A549 (cell line): ENCODE data around the gene EDEM1. TPM values are rescaled to one million over a fixed set of nuclear protein-coding genes. Genes with fewer than 3 reads are reported as not detected.

Experiments used
- ATAC-seq, 2 experiments: fragments of 200-7000 bp in 1 of 2; fragments of >200 bp in 1 of 2; cut with Nextera tagmentation in 1 of 2; cut with Tn5 transposase in 1 of 2; 3 replicates each; pipeline versions ENCODE4 v1.8.0 to v1.9.1; 2018 to 2020; ENCODE audit warnings: mild to moderate bottlenecking in 1 of 2, moderate library complexity in 1 of 2
- CTCF ChIA-PET: fragments of 300-600 bp; sonication (Branson Sonifier 250); formaldehyde crosslinking; extraction: SDS; loops from one replicate; lab custom pipeline; 2021; ENCODE audit warnings: antibody characterized with exemption, inconsistent platforms; lab: Yijun Ruan, JAX
- POLR2A ChIA-PET: fragments of 350-600 bp; formaldehyde crosslinking; extraction: SDS; loops from one replicate; lab custom pipeline; 2021; ENCODE audit warnings: antibody characterized with exemption, inconsistent platforms; lab: Yijun Ruan, JAX
- DNase-seq, 2 experiments: peaks; one replicate each; pipeline versions ENCODE4 v3.0.0 to v3.0.0-alpha.2; 2011 to 2016; ENCODE audit warnings: low read depth in 1 of 2, low spot score in 1 of 2
- FAIRE-seq: peaks from 2 replicates; lab custom pipeline; 2011; peaks lifted over from hg19 to GRCh38; lab: Jason Lieb, UNC
- H3K27ac ChIP-seq, 2 experiments: fragments of >200 bp; sonication (Bioruptor Twin); formaldehyde crosslinking; 3 replicates each; pipeline ENCODE4 v1.5.1; 2016 to 2017
- H3K4me1 ChIP-seq: fragments of >200 bp; sonication (Bioruptor Twin); formaldehyde crosslinking; 3 replicates; pipeline ENCODE4 v1.6.1; 2016
- H3K4me2 ChIP-seq: fragments of >200 bp; sonication (Bioruptor Twin); formaldehyde crosslinking; 3 replicates; pipeline ENCODE4 v1.6.1; 2016
- H3K4me3 ChIP-seq: fragments of >200 bp; sonication (Bioruptor Twin); formaldehyde crosslinking; 3 replicates; pipeline ENCODE4 v1.5.1; 2016
- H3K9me3 ChIP-seq: fragments of >200 bp; sonication (Bioruptor Twin); formaldehyde crosslinking; 3 replicates; pipeline ENCODE4 v1.6.1; 2016
- BHLHE40 ChIP-seq: IDR thresholded peaks from 2 replicates; pipeline ENCODE4 v1.6.1; 2012; ENCODE audit warnings: low read depth, low read length, inconsistent platforms
- CBX2 ChIP-seq: fragments of 200-600 bp; sonication (generic); IDR thresholded peaks from 2 replicates; pipeline ENCODE4 v1.6.1; 2016; ENCODE audit warnings: low read depth, mild to moderate bottlenecking, borderline replicate concordance
- CBX8 ChIP-seq: fragments of 200-600 bp; sonication (generic); IDR thresholded peaks from 2 replicates; pipeline ENCODE4 v1.6.1; 2016
- CHD2 ChIP-seq: fragments of 150-350 bp; IDR thresholded peaks from 2 replicates; pipeline ENCODE4 v1.6.1; 2014; ENCODE audit warnings: low read length; ENCODE audit not compliant: partially characterized antibody
- CHD4 ChIP-seq: fragments of 200-600 bp; sonication (generic); IDR thresholded peaks from 2 replicates; pipeline ENCODE4 v1.6.1; 2016; ENCODE audit warnings: antibody characterized with exemption, mild to moderate bottlenecking, borderline replicate concordance
- E2F6 ChIP-seq: IDR thresholded peaks from 2 replicates; pipeline ENCODE4 v1.6.1; 2012; ENCODE audit warnings: low read depth, borderline replicate concordance
- EHMT2 ChIP-seq: fragments of 200-600 bp; sonication (generic); IDR thresholded peaks from 2 replicates; pipeline ENCODE4 v1.6.1; 2016; ENCODE audit warnings: antibody characterized with exemption, low read depth, mild to moderate bottlenecking, moderate library complexity
- EP300 ChIP-seq, 2 experiments: fragments of >200 bp; sonication (Bioruptor Twin); formaldehyde crosslinking; IDR thresholded peaks; 2 replicates in 1 of 2; 3 replicates in 1 of 2; pipeline ENCODE4 v1.6.1; 2016 to 2017
- ESRRA ChIP-seq: fragments of 150-350 bp; IDR thresholded peaks from 2 replicates; pipeline ENCODE4 v1.6.1; 2014; ENCODE audit warnings: mild to moderate bottlenecking, low read length, borderline replicate concordance
- FOSB ChIP-seq: fragments of 250-450 bp; sonication (Bioruptor Pico); IDR thresholded peaks from 2 replicates; pipeline ENCODE4 v1.5.0; 2020; ENCODE audit warnings: mild to moderate bottlenecking, moderate library complexity
- FOSL2 ChIP-seq, 2 experiments: fragments of 450-650 bp in 1 of 2; fragments of >200 bp in 1 of 2; sonication (Bioruptor Twin) in 1 of 2; formaldehyde crosslinking; IDR thresholded peaks; 2 replicates each; pipeline versions ENCODE4 v1.5.0 to v1.6.1; 2016 to 2020; ENCODE audit warnings: mild to moderate bottlenecking in 1 of 2, moderate library complexity in 1 of 2
- FOXS1 ChIP-seq: fragments of 250-450 bp; sonication (Bioruptor Pico); IDR thresholded peaks from 2 replicates; pipeline ENCODE4 v1.5.0; 2020; ENCODE audit warnings: mild to moderate bottlenecking, moderate library complexity
- GATA3 ChIP-seq: IDR thresholded peaks from 2 replicates; pipeline ENCODE4 v1.6.1; 2012; ENCODE audit warnings: borderline replicate concordance
- HOXB5 ChIP-seq: fragments of 250-450 bp; sonication (Bioruptor Pico); IDR thresholded peaks from 2 replicates; pipeline ENCODE4 v1.5.0; 2020; ENCODE audit warnings: mild to moderate bottlenecking, moderate library complexity
- MYC ChIP-seq: IDR thresholded peaks from 2 replicates; pipeline ENCODE4 v1.6.1; 2012; ENCODE audit warnings: mild to moderate bottlenecking, inconsistent platforms, low read length, improper control_type of control experiment, borderline replicate concordance
- NPAS2 ChIP-seq: fragments of 250-450 bp; sonication (Bioruptor Pico); IDR thresholded peaks from 2 replicates; pipeline ENCODE4 v1.8.0; 2022; ENCODE audit warnings: mild to moderate bottlenecking, moderate library complexity, borderline replicate concordance
- PHF8 ChIP-seq: fragments of 200-600 bp; sonication (generic); IDR thresholded peaks from 2 replicates; pipeline ENCODE4 v1.6.1; 2016; ENCODE audit warnings: low read depth, mild to moderate bottlenecking, antibody characterized with exemption, moderate library complexity, borderline replicate concordance
- POLR2AphosphoS2 ChIP-seq: conservative IDR thresholded peaks from 2 replicates; pipeline ENCODE4 v1.6.1; 2012; ENCODE audit warnings: low read length, improper control_type of control experiment, inconsistent platforms
- RAD21 ChIP-seq, 2 experiments: fragments of >200 bp in 1 of 2; sonication (Bioruptor Twin) in 1 of 2; formaldehyde crosslinking in 1 of 2; IDR thresholded peaks in 1 of 2; conservative IDR thresholded peaks in 1 of 2; 2 replicates in 1 of 2; 3 replicates in 1 of 2; pipeline ENCODE4 v1.6.1; 2012 to 2018; ENCODE audit warnings: inconsistent platforms in 1 of 2
- RARB ChIP-seq: fragments of 250-450 bp; sonication (Bioruptor Pico); IDR thresholded peaks from 2 replicates; pipeline ENCODE4 v1.8.0; 2021; ENCODE audit warnings: mild to moderate bottlenecking, moderate library complexity
- SMC3 ChIP-seq: fragments of >200 bp; sonication (Bioruptor Twin); formaldehyde crosslinking; IDR thresholded peaks from 3 replicates; pipeline ENCODE4 v1.6.1; 2018; ENCODE audit warnings: inconsistent platforms
- ZC3H11A ChIP-seq: fragments of 450-650 bp; IDR thresholded peaks from 2 replicates; pipeline ENCODE4 v1.6.1; 2014; ENCODE audit warnings: antibody characterized with exemption, mild to moderate bottlenecking
- ZFP36 ChIP-seq: fragments of 450-650 bp; IDR thresholded peaks from 2 replicates; pipeline ENCODE4 v1.6.1; 2014; ENCODE audit warnings: borderline replicate concordance; ENCODE audit not compliant: partially characterized antibody
- ZSCAN20 ChIP-seq: fragments of 250-450 bp; sonication (Bioruptor Pico); IDR thresholded peaks from 2 replicates; pipeline ENCODE4 v1.8.0; 2022; ENCODE audit warnings: mild to moderate bottlenecking, moderate library complexity
- WGBS: methylation state at CpG from one replicate; pipeline ENCODE4 v1.1.6; 2017; ENCODE audit errors: missing lambda C conversion rate; 5-methylcytosine and 5-hydroxymethylcytosine counted together
- polyA plus RNA-seq, 4 experiments: library from polyadenylated mRNA; depleted of rRNA in 3 of 4; stranded (reverse); fragments of >200 nt; fragmentation: RNase III in 1 of 4; extraction: RNeasy Plus Mini Kit Qiagen cat#74134 plus additional on column Dnase treatment in 1 of 4; gene quantifications; 2 replicates in 3 of 4; 3 replicates in 1 of 4; pipeline ENCODE4 v1.2.3, GENCODE V29; 2011 to 2017
- TF ChIP-seq, protein P1 (sequence below): fragments of 250-450 bp; sonication (Bioruptor Pico); IDR thresholded peaks from 2 replicates; pipeline ENCODE4 v1.5.0; 2021; ENCODE audit warnings: mild to moderate bottlenecking, moderate library complexity, borderline replicate concordance
- TF ChIP-seq, protein P2 (sequence below): fragments of 450-650 bp; IDR thresholded peaks from 2 replicates; pipeline ENCODE4 v1.6.1; 2014; ENCODE audit warnings: antibody characterized with exemption
- TF ChIP-seq, protein P3 (sequence below): IDR thresholded peaks from 2 replicates; pipeline ENCODE4 v1.6.1; 2012

EDEM1 gene
- polyA plus RNA-seq, 2 of the 4 experiments (the other 2 are of a cell fraction), result 16.3 to 40.9 TPM

GRCh38 chr3:5262507-5262906 lies 75.0 kb downstream of the EDEM1 start:
- Histone ChIP-seq H3K4me2 (no peak overlapping the region), H3K27ac (no peak overlapping the region), H3K4me1 (no peaks in the 10 kb centered on the region)
- POLR2A ChIA-PET, result no interaction called here
- ATAC-seq, result no peak
- no peak for DNase-seq
- TF ChIP-seq GATA3 (no peak), POLR2AphosphoS2 (no peak), ZSCAN20 (CRISPR knock-in tag) (no peak), FOXS1 (CRISPR knock-in tag) (no peak), HOXB5 (CRISPR knock-in tag) (no peak), ZFP36 (no peak), FOSB (CRISPR knock-in tag) (no peak), ESRRA (no peak), ZC3H11A (no peak), NPAS2 (CRISPR knock-in tag) (no peak), CHD4 (no peak), BHLHE40 (no peak), SMC3 (no peak), RAD21 (conservative IDR thresholded peaks at IDR 0.05 in 1 of 2, IDR thresholded peaks at IDR 0.05 in 1 of 2) (no peak), CBX2 (no peak)
- TF ChIP-seq, all 56 proteins: peak for 0
- Histone ChIP-seq H3K9me3 (no peaks in the 10 kb centered on the region), H3K4me3 (no peak overlapping the region)
- CTCF ChIA-PET, result no interaction called here
- WGBS, result 45% methylated on average over 4 of the region's 4 CpGs
- FAIRE-seq, result no peak

GRCh38 chr3:5264093-5264600 lies 76.6 kb downstream of the EDEM1 start:
- no peak overlapping the region for H3K27ac ChIP-seq
- TF ChIP-seq RARB (CRISPR knock-in tag) (no peak), EP300 (IDR thresholded peaks at IDR 0.05) (no peak), CBX8 (no peak), MYC (no peak), E2F6 (no peak), FOSL2 (IDR thresholded peaks at IDR 0.05) (no peak), FOSL2 (CRISPR knock-in tag; IDR thresholded peaks at IDR 0.05) (no peak), CHD2 (no peak), PHF8 (no peak), EHMT2 (no peak), GATA3 (no peak)
- TF ChIP-seq, protein P1, sequence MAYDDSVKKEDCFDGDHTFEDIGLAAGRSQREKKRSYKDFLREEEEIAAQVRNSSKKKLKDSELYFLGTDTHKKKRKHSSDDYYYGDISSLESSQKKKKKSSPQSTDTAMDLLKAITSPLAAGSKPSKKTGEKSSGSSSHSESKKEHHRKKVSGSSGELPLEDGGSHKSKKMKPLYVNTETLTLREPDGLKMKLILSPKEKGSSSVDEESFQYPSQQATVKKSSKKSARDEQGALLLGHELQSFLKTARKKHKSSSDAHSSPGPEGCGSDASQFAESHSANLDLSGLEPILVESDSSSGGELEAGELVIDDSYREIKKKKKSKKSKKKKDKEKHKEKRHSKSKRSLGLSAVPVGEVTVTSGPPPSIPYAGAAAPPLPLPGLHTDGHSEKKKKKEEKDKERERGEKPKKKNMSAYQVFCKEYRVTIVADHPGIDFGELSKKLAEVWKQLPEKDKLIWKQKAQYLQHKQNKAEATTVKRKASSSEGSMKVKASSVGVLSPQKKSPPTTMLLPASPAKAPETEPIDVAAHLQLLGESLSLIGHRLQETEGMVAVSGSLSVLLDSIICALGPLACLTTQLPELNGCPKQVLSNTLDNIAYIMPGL, result no peak
- TF ChIP-seq, protein P2, sequence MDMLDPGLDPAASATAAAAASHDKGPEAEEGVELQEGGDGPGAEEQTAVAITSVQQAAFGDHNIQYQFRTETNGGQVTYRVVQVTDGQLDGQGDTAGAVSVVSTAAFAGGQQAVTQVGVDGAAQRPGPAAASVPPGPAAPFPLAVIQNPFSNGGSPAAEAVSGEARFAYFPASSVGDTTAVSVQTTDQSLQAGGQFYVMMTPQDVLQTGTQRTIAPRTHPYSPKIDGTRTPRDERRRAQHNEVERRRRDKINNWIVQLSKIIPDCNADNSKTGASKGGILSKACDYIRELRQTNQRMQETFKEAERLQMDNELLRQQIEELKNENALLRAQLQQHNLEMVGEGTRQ, result no peak
- TF ChIP-seq, protein P3, sequence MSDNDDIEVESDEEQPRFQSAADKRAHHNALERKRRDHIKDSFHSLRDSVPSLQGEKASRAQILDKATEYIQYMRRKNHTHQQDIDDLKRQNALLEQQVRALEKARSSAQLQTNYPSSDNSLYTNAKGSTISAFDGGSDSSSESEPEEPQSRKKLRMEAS, result no peak
- no peaks in the 10 kb centered on the region for H3K4me1 ChIP-seq
- no peak overlapping the region for H3K4me3 ChIP-seq
- no peak for FAIRE-seq
- H3K4me2 ChIP-seq, result no peak overlapping the region
- WGBS, result 81% methylated on average over 4 of the region's 4 CpGs
- ATAC-seq, result peak in 1 of 2 experiments; percentile 29; a peak in 1 of 6 replicates
- peak in 1 of 2 experiments; percentile 11 for DNase-seq
- ChIA-PET POLR2A (no interaction called here), CTCF (interaction anchor here (0.6 kb wide), 1 partner anchor 16 kb away, joined by 4 read pairs; no protein-coding TSS in a partner anchor)
- no peaks in the 10 kb centered on the region for H3K9me3 ChIP-seq
